CD4-positive, alpha-beta memory T cell (primary cell): ENCODE measurements around the gene COQ3. TPM values are rescaled to one million over a fixed set of nuclear protein-coding genes. Genes with fewer than 3 reads are reported as not detected.

Experiments
- CTCF ChIA-PET: fragments of 350-600 bp; sonication (Branson Sonifier 250); formaldehyde crosslinking; loops from one replicate; lab custom pipeline; 2021; ENCODE audit warnings: inconsistent platforms; ENCODE audit not compliant: partially characterized antibody; lab: Charles Lee
- POLR2A ChIA-PET: fragments of 350-600 bp; sonication (Branson Sonifier 250); formaldehyde crosslinking; loops from one replicate; lab custom pipeline; 2021; ENCODE audit not compliant: partially characterized antibody; lab: Charles Lee
- DNase-seq, 5 donors: peaks; one replicate each; pipeline versions ENCODE4 v3.0.0 to v3.0.0-alpha.2; 2020 to 2022; ENCODE audit warnings: mixed read lengths in 1 of 5
- H3K27ac ChIP-seq: one replicate; pipeline ENCODE4 v1.7.0; 2013; ENCODE audit warnings: low read depth, low read length
- H3K27me3 ChIP-seq: 2 replicates; pipeline ENCODE4 v1.7.0; 2013; ENCODE audit warnings: mild to moderate bottlenecking, low read length, moderate library complexity; ENCODE audit not compliant: insufficient read depth
- H3K36me3 ChIP-seq: 2 replicates; pipeline ENCODE4 v1.7.0; 2013; ENCODE audit warnings: mild to moderate bottlenecking, low read length, moderate library complexity; ENCODE audit not compliant: insufficient read depth
- H3K4me1 ChIP-seq: 2 replicates; pipeline ENCODE4 v1.7.0; 2013; ENCODE audit warnings: mild to moderate bottlenecking, low read length, moderate library complexity; ENCODE audit not compliant: insufficient read depth
- H3K4me3 ChIP-seq, 2 donors: one replicate each; pipeline ENCODE4 v1.7.0; 2013; ENCODE audit warnings: low read length in 2 of 2, mild to moderate bottlenecking in 1 of 2
- H3K9me3 ChIP-seq, 2 donors: one replicate each; pipeline ENCODE4 v1.7.0; 2013; ENCODE audit warnings: low read length in 2 of 2, control low read depth in 1 of 2; ENCODE audit not compliant: control insufficient read depth in 1 of 2
- H3K27ac Mint-ChIP-seq, 7 donors: one replicate each; pipeline ENCODE4 v1.8.0; 2020 to 2021; ENCODE audit warnings: mixed read lengths in 7 of 7, mild to moderate bottlenecking in 6 of 7, inconsistent platforms in 3 of 7, moderate library complexity in 3 of 7
- H3K27me3 Mint-ChIP-seq, 2 donors: one replicate each; pipeline ENCODE4 v1.8.0; 2020 to 2021; ENCODE audit warnings: mixed read lengths in 2 of 2
- H3K36me3 Mint-ChIP-seq, 2 donors: one replicate each; pipeline ENCODE4 v1.8.0; 2020 to 2021; ENCODE audit warnings: mixed read lengths in 2 of 2, inconsistent platforms in 1 of 2, mild to moderate bottlenecking in 1 of 2
- H3K4me1 Mint-ChIP-seq, 4 donors: one replicate each; pipeline ENCODE4 v1.8.0; 2020 to 2021; ENCODE audit warnings: mixed read lengths in 4 of 4, mild to moderate bottlenecking in 1 of 4
- H3K4me3 Mint-ChIP-seq, 8 donors: one replicate each; pipeline ENCODE4 v1.8.0; 2020 to 2021; ENCODE audit warnings: mixed read lengths in 8 of 8, mild to moderate bottlenecking in 7 of 8, moderate library complexity in 6 of 8, inconsistent platforms in 3 of 8
- H3K9me3 Mint-ChIP-seq, 8 donors: one replicate each; pipeline ENCODE4 v1.8.0; 2020 to 2021; ENCODE audit warnings: mixed read lengths in 8 of 8, mild to moderate bottlenecking in 5 of 8, inconsistent platforms in 3 of 8, moderate library complexity in 1 of 8
- intact Hi-C: fragments of 100-400 bp; cut with micrococcal nuclease; formaldehyde crosslinking; loops from one replicate; pipeline ENCODE4 v1.15.1; 2023
- polyA plus RNA-seq, 2 donors: library from polyadenylated mRNA; unstranded; fragments of 300-500 nt; fragmentation: Illumina TruSeq; gene quantifications; one replicate each; pipeline ENCODE4 v1.2.3, GENCODE V29; 2021
- total RNA-seq, 2 experiments: library from RNA; stranded (reverse); gene quantifications; one replicate each; pipeline ENCODE4 v1.2.3, GENCODE V29; 2021

COQ3 gene
- total and polyA plus RNA-seq, 4 experiments from 2014 or later: 3.1 to 9.6 (median 5.4) TPM

DNA sequence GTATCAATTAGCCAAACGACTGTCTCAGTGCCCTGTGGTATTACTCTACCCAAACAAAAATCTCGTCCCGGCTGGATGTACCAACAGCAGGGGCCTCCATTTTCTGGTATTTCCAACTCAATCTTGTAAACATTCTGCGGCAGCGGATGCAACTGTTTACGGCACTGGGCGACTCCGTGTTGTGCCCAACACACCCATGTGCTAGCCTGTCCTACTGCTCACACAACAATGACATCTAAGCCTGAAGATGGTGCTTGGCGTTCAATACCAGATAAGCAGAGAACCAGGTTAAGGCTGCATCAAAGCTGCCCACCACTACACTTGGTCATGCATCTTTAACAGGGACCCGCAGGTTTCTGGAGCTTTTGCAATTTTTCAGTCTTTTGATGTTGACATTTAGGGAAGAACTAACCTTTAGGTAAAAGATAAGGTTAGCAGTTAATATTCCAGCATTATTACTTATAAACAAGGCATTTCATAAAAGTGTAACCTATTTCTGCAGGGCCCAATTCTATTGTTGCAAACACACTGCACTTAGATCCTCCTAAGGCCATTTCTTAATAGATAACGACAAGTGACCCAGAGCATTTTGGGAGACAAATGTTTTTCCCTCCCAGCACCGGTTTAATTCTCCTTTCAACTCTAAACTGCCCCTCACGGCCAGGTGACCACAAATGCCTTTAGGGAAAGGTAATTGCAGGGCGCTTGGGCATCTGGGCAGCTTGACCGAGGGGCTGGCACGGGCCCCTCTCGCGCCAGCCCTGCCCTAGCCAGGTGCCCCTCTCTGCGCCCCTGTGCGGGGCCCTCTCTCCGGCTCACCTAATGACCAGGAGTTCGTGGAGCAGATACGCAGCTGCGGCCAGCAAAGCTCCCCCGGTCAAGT, 45.5 kb downstream of the COQ3 start:
- Mint-ChIP-seq H3K27ac (no peak overlapping the region), H3K4me3 (peak overlapping the region in 4 of 8 donors; percentile 14 to 57 (median 52)), H3K27me3 (peaks cover 33 to 50% of the 10 kb centered on the region in 2 donors), H3K36me3 (no peaks in the 10 kb centered on the region), H3K4me1 (peaks cover 0 to 5% (median under 1%) of the 10 kb centered on the region in 4 donors), H3K9me3 (no peaks in the 10 kb centered on the region)
- intact Hi-C loops: no loop called here
- DNase-seq: no peak
- ChIA-PET POLR2A (no interaction called here), CTCF (interaction anchor here (8.4 kb wide), 1 partner anchor 18 kb away, joined by 53 read pairs; no protein-coding TSS in a partner anchor)
- no peak overlapping the region for H3K27ac ChIP-seq
- H3K9me3 ChIP-seq: no peaks in the 10 kb centered on the region
- no peak overlapping the region for H3K4me3 ChIP-seq
- H3K36me3 ChIP-seq: no peaks in the 10 kb centered on the region
- H3K27me3 ChIP-seq: peaks cover 12% of the 10 kb centered on the region
- H3K4me1 ChIP-seq: no peaks in the 10 kb centered on the region

DNA sequence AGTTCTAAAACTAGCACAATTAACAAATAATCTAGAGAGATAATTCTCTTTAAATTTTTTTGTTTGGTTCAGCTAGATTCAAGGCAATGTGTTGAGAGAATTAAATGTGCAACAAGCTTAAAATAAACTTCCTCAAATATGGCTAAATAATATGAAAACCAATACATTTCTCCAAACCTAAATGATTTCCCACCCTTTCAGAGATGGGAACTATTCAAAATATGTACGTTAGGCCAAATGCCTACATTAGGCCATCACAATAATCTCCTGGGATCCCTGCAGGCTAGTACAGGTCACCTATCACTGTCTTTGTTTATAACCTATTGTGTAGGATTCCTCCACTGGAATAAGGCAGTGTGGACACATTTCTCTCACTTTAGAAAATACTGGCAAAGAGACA, 46.2 kb downstream of the COQ3 start:
- CTCF ChIA-PET: interaction anchor here (8.4 kb wide), 1 partner anchor 17 kb away, joined by 53 read pairs; no protein-coding TSS in a partner anchor
- Mint-ChIP-seq H3K36me3 (no peaks in the 10 kb centered on the region), H3K4me1 (peaks cover 0 to 5% (median under 1%) of the 10 kb centered on the region in 4 donors), H3K9me3 (no peaks in the 10 kb centered on the region), H3K27me3 (peaks cover 33 to 49% of the 10 kb centered on the region in 2 donors), H3K27ac (no peak overlapping the region), H3K4me3 (peak overlapping the region in 1 of 8 donors; percentile 7)
- DNase-seq: no peak
- no peaks in the 10 kb centered on the region for H3K9me3 ChIP-seq
- POLR2A ChIA-PET: no interaction called here
- no peaks in the 10 kb centered on the region for H3K36me3 ChIP-seq
- no peaks in the 10 kb centered on the region for H3K4me1 ChIP-seq
- no peak overlapping the region for H3K27ac ChIP-seq
- H3K4me3 ChIP-seq: no peak overlapping the region
- H3K27me3 ChIP-seq: peaks cover 12% of the 10 kb centered on the region
- intact Hi-C loops: no loop called here

DNA sequence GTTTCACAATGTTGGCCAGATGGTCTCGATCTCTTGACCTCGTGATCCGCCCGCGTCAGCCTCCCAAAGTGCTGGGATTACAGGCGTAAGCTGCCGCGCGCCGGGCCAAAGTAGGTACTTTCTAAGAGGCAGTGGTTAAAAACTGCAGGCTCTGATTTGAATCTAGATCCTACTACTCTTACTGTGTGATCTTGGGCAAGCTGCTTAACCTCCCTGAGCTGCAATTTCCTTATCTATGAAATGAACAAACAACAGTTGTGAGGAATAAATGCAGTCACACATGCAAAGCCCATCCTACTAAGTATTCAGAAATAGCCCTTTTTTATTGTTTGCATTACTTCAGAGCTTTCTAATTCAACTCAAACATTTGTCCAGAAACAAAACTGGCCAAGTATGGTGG, 47.4 kb downstream of the COQ3 start:
- Mint-ChIP-seq H3K9me3 (no peaks in the 10 kb centered on the region), H3K27me3 (peaks cover 33 to 40% of the 10 kb centered on the region in 2 donors), H3K36me3 (no peaks in the 10 kb centered on the region), H3K4me3 (no peak overlapping the region), H3K27ac (no peak overlapping the region), H3K4me1 (peaks cover 0 to 5% (median under 1%) of the 10 kb centered on the region in 4 donors)
- DNase-seq: no peak
- peaks cover 12% of the 10 kb centered on the region for H3K27me3 ChIP-seq
- H3K27ac ChIP-seq: no peak overlapping the region
- no peaks in the 10 kb centered on the region for H3K9me3 ChIP-seq
- CTCF ChIA-PET: interaction anchor here (1.1 to 8.4 kb wide), 2 partner anchors 12 to 16 kb away, joined by 3 to 53 read pairs; no protein-coding TSS in a partner anchor
- no peaks in the 10 kb centered on the region for H3K4me1 ChIP-seq
- intact Hi-C loops: no loop called here
- POLR2A ChIA-PET: no interaction called here
- H3K4me3 ChIP-seq: no peak overlapping the region
- H3K36me3 ChIP-seq: no peaks in the 10 kb centered on the region

DNA sequence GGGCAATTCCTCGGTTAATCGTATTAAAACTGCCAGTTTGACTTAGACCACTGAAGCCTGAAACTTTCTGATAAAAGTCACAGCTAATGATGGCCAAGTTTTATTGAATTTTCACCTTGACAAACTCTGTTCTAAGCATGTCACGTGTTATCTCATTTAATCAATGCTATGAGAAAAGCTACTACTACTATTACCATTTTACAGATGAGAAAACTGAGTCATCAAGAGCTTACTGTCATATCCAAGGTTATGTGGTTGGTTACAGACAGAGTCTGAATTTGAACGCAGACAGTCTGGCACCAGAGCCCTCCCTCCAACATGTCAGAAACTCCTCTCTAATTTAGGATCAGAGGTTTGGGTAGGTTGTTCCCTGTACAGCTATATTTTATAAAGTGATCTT, 48.8 kb downstream of the COQ3 start:
- Histone ChIP-seq H3K27ac (no peak overlapping the region), H3K9me3 (no peaks in the 10 kb centered on the region), H3K36me3 (no peaks in the 10 kb centered on the region), H3K4me3 (no peak overlapping the region), H3K4me1 (no peaks in the 10 kb centered on the region), H3K27me3 (peaks cover 4% of the 10 kb centered on the region)
- DNase-seq: no peak
- intact Hi-C loops: no loop called here
- peaks cover 0 to 3% (median under 1%) of the 10 kb centered on the region in 4 donors for H3K4me1 Mint-ChIP-seq
- no peak overlapping the region for H3K27ac Mint-ChIP-seq
- ChIA-PET CTCF (interaction anchor here (1.4 to 8.4 kb wide), 2 partner anchors 10 to 14 kb away, joined by 5 to 53 read pairs; no protein-coding TSS in a partner anchor), POLR2A (no interaction called here)
- no peaks in the 10 kb centered on the region for H3K36me3 Mint-ChIP-seq
- H3K4me3 Mint-ChIP-seq: no peak overlapping the region
- peaks cover 22 to 31% of the 10 kb centered on the region in 2 donors for H3K27me3 Mint-ChIP-seq
- H3K9me3 Mint-ChIP-seq: no peaks in the 10 kb centered on the region

DNA sequence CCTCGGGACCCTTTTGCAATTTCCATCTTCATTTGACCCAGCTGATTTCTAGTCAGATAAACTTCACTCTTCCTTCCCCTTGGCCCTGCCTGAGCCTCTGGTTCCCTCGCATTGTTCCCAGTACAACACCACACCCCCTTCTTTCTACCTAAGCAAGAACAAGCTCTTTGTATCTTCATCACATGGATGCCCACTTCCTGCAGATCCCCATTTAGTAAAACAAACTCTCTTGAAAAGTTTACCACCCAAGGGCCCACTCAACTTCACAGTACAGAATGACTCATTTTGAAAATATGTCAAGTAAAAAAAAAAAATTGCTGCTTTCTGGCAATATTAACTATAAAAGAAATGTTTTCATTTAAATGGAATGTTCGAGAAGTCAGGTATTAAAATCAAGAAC, 49.7 kb downstream of the COQ3 start:
- Histone ChIP-seq H3K9me3 (no peaks in the 10 kb centered on the region), H3K4me3 (no peak overlapping the region), H3K27ac (no peak overlapping the region), H3K36me3 (no peaks in the 10 kb centered on the region), H3K27me3 (peaks cover 4% of the 10 kb centered on the region), H3K4me1 (no peaks in the 10 kb centered on the region)
- no peak overlapping the region for H3K27ac Mint-ChIP-seq
- H3K36me3 Mint-ChIP-seq: no peaks in the 10 kb centered on the region
- POLR2A ChIA-PET: no interaction called here
- H3K27me3 Mint-ChIP-seq: peaks cover 24 to 33% of the 10 kb centered on the region in 2 donors
- no peak overlapping the region for H3K4me3 Mint-ChIP-seq
- H3K9me3 Mint-ChIP-seq: peaks cover 0 to 1% (median 0%) of the 10 kb centered on the region in 8 donors
- no peak for DNase-seq
- CTCF ChIA-PET: interaction anchor here (8.4 kb wide), 1 partner anchor 13 kb away, joined by 53 read pairs; no protein-coding TSS in a partner anchor
- intact Hi-C loops: no loop called here
- peaks cover 0 to 1% (median 0%) of the 10 kb centered on the region in 4 donors for H3K4me1 Mint-ChIP-seq

DNA sequence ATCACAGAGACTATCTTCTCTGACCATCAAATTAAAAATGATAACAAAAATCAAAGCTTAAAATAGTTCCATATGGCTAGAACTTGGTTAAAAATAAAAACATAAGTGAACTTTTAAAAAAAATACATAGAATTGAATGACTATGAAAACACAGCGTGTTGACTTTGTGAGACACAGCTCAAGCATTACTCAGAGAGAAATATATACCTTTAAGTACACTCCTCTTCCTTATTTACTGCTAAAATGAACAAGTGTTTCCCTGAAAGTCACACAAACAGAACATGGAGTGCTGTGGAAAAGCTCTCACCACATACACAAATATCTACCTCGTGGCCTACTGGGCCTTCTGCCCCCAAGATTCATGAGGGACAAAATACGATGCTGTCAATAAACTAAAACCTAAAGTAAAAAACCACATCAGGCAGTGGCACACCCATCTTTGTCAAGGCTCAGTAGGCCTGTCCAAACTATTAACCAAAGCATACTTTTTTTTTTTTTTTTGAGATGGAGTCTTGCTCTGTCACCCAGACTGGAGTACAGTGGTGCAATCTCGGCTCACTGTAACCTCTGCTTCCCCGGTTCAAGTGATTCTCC, 52.0 kb downstream of the COQ3 start:
- intact Hi-C loops: no loop called here
- no peaks in the 10 kb centered on the region for H3K4me1 ChIP-seq
- no peaks in the 10 kb centered on the region for H3K36me3 ChIP-seq
- Mint-ChIP-seq H3K4me1 (no peaks in the 10 kb centered on the region), H3K9me3 (peaks cover 0 to 1% (median 0%) of the 10 kb centered on the region in 8 donors), H3K27ac (no peak overlapping the region), H3K4me3 (no peak overlapping the region), H3K36me3 (no peaks in the 10 kb centered on the region), H3K27me3 (peaks cover 20 to 26% of the 10 kb centered on the region in 2 donors)
- ChIA-PET POLR2A (no interaction called here), CTCF (interaction anchor here (8.4 kb wide), 1 partner anchor 11 kb away, joined by 53 read pairs; no protein-coding TSS in a partner anchor)
- H3K9me3 ChIP-seq: no peaks in the 10 kb centered on the region
- no peak for DNase-seq
- no peaks in the 10 kb centered on the region for H3K27me3 ChIP-seq
- H3K27ac ChIP-seq: no peak overlapping the region
- no peak overlapping the region for H3K4me3 ChIP-seq

DNA sequence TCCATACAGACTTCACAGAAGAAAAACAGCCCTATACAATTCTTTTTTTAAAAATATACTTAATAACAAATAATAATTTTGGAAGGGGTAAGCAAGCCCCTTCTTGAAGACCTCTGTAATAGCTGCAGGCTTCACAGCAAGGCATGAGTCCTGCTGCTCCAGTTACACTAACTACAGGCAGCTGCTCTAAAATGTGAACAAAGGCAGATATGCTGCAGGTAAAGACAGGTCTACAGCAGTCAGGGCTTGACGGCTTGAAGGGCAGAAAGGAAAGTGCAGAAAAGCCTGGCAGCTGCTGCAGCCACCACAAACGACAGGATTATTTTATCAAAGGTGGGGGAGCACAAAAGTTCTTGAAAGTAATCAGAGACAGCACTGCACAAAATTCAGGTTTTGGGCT, 55.8 kb downstream of the COQ3 start:
- Mint-ChIP-seq H3K4me1 (no peaks in the 10 kb centered on the region), H3K36me3 (no peaks in the 10 kb centered on the region), H3K27me3 (peaks cover 17 to 18% of the 10 kb centered on the region in 2 donors), H3K9me3 (peaks cover 0 to 1% (median 0%) of the 10 kb centered on the region in 8 donors), H3K27ac (no peak overlapping the region), H3K4me3 (no peak overlapping the region)
- Histone ChIP-seq H3K4me1 (no peaks in the 10 kb centered on the region), H3K36me3 (no peaks in the 10 kb centered on the region), H3K27me3 (no peaks in the 10 kb centered on the region), H3K9me3 (no peaks in the 10 kb centered on the region), H3K4me3 (no peak overlapping the region), H3K27ac (no peak overlapping the region)
- CTCF ChIA-PET: interaction anchor here (3.8 kb wide), 1 partner anchor 9 kb away, joined by 13 read pairs; no protein-coding TSS in a partner anchor
- intact Hi-C loops: no loop called here
- POLR2A ChIA-PET: no interaction called here
- no peak for DNase-seq
